Ishikawa (cell line): ENCODE data around the gene RNF141.

ENCODE experiments used
- CEBPB ChIP-seq: IDR thresholded peaks from 2 replicates; pipeline ENCODE4 v1.6.1; 2012
- CREB1 ChIP-seq: IDR thresholded peaks from 2 replicates; pipeline ENCODE4 v1.6.1; 2012; ENCODE audit warnings: low read depth
- EGR1 ChIP-seq: IDR thresholded peaks from 2 replicates; pipeline ENCODE4 v1.6.1; 2012
- EP300 ChIP-seq: IDR thresholded peaks from 2 replicates; pipeline ENCODE4 v1.6.1; 2012; ENCODE audit warnings: borderline replicate concordance
- FOXM1 ChIP-seq: IDR thresholded peaks from 2 replicates; pipeline ENCODE4 v1.6.1; 2012; ENCODE audit warnings: low read depth, borderline replicate concordance
- NFIC ChIP-seq: IDR thresholded peaks from 2 replicates; pipeline ENCODE4 v1.6.1; 2012
- RAD21 ChIP-seq: IDR thresholded peaks from 2 replicates; pipeline ENCODE4 v1.6.1; 2012; ENCODE audit warnings: low read depth
- REST ChIP-seq: IDR thresholded peaks from 2 replicates; pipeline ENCODE4 v1.6.1; 2012; ENCODE audit warnings: low read depth, mild to moderate bottlenecking
- TAF1 ChIP-seq: IDR thresholded peaks from 2 replicates; pipeline ENCODE4 v1.6.1; 2012; ENCODE audit warnings: low read depth, mild to moderate bottlenecking
- TCF12 ChIP-seq: IDR thresholded peaks from 2 replicates; pipeline ENCODE4 v1.6.1; 2012; ENCODE audit warnings: low read depth
- TEAD4 ChIP-seq: IDR thresholded peaks from 2 replicates; pipeline ENCODE4 v1.6.1; 2012
- USF1 ChIP-seq: IDR thresholded peaks from 2 replicates; pipeline ENCODE4 v1.6.1; 2012
- YY1 ChIP-seq: IDR thresholded peaks from 2 replicates; pipeline ENCODE4 v1.6.1; 2012; ENCODE audit warnings: low read depth
- ZBTB7A ChIP-seq: IDR thresholded peaks from 2 replicates; pipeline ENCODE4 v1.6.1; 2012; ENCODE audit warnings: low read depth
- TF ChIP-seq, protein P1 (sequence below): IDR thresholded peaks from 2 replicates; pipeline ENCODE4 v1.6.1; 2012

RNF141 gene

DNA sequence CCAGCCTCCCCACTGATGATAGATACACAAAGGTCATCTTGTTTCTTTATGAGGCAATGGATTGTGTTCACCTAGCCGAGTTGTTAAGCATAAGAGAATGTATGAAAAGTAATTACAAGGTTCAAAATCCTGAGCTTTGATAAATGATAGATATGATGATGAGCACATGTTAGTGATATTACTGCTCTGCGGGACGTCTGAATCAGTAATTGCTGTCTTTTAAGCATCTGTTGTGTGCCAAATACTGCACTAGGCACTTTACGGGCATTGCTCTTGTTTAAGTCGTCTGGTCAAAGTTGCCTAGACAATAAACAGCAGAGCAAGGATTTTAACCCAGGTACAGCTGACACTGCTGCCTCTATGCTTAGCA, 559 bp upstream of the RNF141 start:
- TF ChIP-seq FOXM1 (no peak), EP300 (no peak), CREB1 (no peak), CEBPB (no peak), RAD21 (no peak), TEAD4 (no peak), TCF12 (no peak), YY1 (no peak), USF1 (no peak), EGR1 (no peak), ZBTB7A (no peak), TAF1 (no peak), REST (no peak), NFIC (no peak)
- TF ChIP-seq, protein P1, sequence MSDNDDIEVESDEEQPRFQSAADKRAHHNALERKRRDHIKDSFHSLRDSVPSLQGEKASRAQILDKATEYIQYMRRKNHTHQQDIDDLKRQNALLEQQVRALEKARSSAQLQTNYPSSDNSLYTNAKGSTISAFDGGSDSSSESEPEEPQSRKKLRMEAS = no peak

GRCh38 chr11:10540546-10540914, 457 bp downstream of the RNF141 start:
- no peak for TF ChIP-seq EGR1
- TF ChIP-seq NFIC = no peak
- TF ChIP-seq YY1 = no peak
- TF ChIP-seq USF1 = no peak
- TF ChIP-seq CREB1 = no peak
- no peak for TF ChIP-seq TCF12
- no peak for TF ChIP-seq FOXM1
- no peak for TF ChIP-seq TEAD4
- TF ChIP-seq, protein P1 = no peak
- TF ChIP-seq RAD21 = no peak
- TF ChIP-seq ZBTB7A = no peak
- TF ChIP-seq TAF1 = no peak
- TF ChIP-seq EP300 = no peak
- no peak for TF ChIP-seq CEBPB
- no peak for TF ChIP-seq REST

GRCh38 chr11:10539339-10539738, 1.6 kb downstream of the RNF141 start:
- TF ChIP-seq CEBPB = no peak
- no peak for TF ChIP-seq TAF1
- no peak for TF ChIP-seq NFIC
- no peak for TF ChIP-seq EP300
- no peak for TF ChIP-seq ZBTB7A
- TF ChIP-seq TCF12 = no peak
- TF ChIP-seq FOXM1 = no peak
- no peak for TF ChIP-seq YY1
- TF ChIP-seq USF1 = no peak
- TF ChIP-seq CREB1 = no peak
- TF ChIP-seq, protein P1 = no peak
- TF ChIP-seq TEAD4 = no peak
- TF ChIP-seq EGR1 = no peak
- no peak for TF ChIP-seq REST

GRCh38 chr11:10538924-10539323, 2.1 kb downstream of the RNF141 start:
- TF ChIP-seq, protein P1 = no peak
- TF ChIP-seq TAF1 = no peak
- no peak for TF ChIP-seq YY1
- no peak for TF ChIP-seq CEBPB
- TF ChIP-seq CREB1 = no peak
- TF ChIP-seq USF1 = no peak
- TF ChIP-seq FOXM1 = no peak
- TF ChIP-seq NFIC = no peak
- TF ChIP-seq TEAD4 = no peak
- TF ChIP-seq EGR1 = no peak
- no peak for TF ChIP-seq RAD21
- no peak for TF ChIP-seq REST
